Stomach (tissue), 4 donors: ENCODE measurements around the gene OS9.
"Not testable (repeated sequence)": the region's sequence is repeated elsewhere in the genome, so short reads cannot be mapped to it uniquely, and the experiment has no call there.

Source experiments
- POLR2AphosphoS5 ChIP-seq, 3 donors: sonication (generic); formaldehyde crosslinking; IDR thresholded peaks; one replicate each; pipeline ENCODE4 v1.6.1; 2016; ENCODE audit warnings: antibody characterized with exemption in 3 of 3
- TF ChIP-seq, protein P1 (sequence below), 7 experiments: fragments of 450-650 bp in 4 of 7; fragments of 200-600 bp in 3 of 7; sonication (generic) in 3 of 7; IDR thresholded peaks; one replicate each; pipeline ENCODE4 v1.5.1; 2016 to 2019; ENCODE audit warnings: antibody characterized with exemption in 7 of 7, control low read depth in 2 of 7, mild to moderate bottlenecking in 1 of 7

DNA sequence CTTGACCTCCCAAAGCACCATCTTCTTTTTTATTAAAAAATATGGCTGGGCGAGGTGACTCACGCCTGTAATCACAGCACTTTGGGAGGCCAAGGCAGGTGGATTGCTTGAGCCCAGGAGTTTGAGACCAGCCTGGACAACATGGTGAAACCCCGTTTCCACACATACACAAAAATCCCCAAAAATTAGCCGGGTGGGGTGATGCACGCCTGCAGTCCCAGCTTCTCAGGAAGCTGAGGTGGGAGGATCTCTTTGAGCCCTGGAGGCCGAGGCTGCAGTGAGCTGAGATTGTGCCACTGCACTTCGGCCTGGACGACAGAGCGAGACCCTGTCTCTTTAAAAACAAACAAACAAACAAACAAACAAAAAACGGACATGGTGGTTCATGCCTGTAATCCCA is 24.2 kb upstream of the OS9 start:
- TF ChIP-seq, protein P1, sequence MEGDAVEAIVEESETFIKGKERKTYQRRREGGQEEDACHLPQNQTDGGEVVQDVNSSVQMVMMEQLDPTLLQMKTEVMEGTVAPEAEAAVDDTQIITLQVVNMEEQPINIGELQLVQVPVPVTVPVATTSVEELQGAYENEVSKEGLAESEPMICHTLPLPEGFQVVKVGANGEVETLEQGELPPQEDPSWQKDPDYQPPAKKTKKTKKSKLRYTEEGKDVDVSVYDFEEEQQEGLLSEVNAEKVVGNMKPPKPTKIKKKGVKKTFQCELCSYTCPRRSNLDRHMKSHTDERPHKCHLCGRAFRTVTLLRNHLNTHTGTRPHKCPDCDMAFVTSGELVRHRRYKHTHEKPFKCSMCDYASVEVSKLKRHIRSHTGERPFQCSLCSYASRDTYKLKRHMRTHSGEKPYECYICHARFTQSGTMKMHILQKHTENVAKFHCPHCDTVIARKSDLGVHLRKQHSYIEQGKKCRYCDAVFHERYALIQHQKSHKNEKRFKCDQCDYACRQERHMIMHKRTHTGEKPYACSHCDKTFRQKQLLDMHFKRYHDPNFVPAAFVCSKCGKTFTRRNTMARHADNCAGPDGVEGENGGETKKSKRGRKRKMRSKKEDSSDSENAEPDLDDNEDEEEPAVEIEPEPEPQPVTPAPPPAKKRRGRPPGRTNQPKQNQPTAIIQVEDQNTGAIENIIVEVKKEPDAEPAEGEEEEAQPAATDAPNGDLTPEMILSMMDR (IDR thresholded peaks at IDR 0.05): not testable (repeated sequence)
- TF ChIP-seq POLR2AphosphoS5 (IDR thresholded peaks at IDR 0.05): not testable (repeated sequence)
